Fibroblast of lung (primary cell): ENCODE data around the gene ZCCHC2. TPM values are rescaled to one million over a fixed set of nuclear protein-coding genes. Genes with fewer than 3 reads are reported as not detected.

Experiments
- DNase-seq, 2 donors: peaks; one replicate each; pipeline versions ENCODE4 v3.0.0 to v3.0.0-alpha.2; 2010; ENCODE audit warnings: low read depth in 2 of 2
- H2AFZ ChIP-seq: 2 replicates; pipeline ENCODE4 v1.5.1; 2012; ENCODE audit warnings: low read length, control low read depth, inconsistent platforms
- H3K27ac ChIP-seq: 2 replicates; pipeline ENCODE4 v1.5.1; 2011; ENCODE audit warnings: low read length, control low read depth; ENCODE audit not compliant: insufficient read depth
- H3K27me3 ChIP-seq: 2 replicates; pipeline ENCODE4 v1.5.1; 2011; ENCODE audit warnings: mild to moderate bottlenecking, low read length; ENCODE audit not compliant: control insufficient read depth, insufficient read depth
- H3K36me3 ChIP-seq: 2 replicates; pipeline ENCODE4 v1.5.1; 2011; ENCODE audit warnings: low read length; ENCODE audit not compliant: control insufficient read depth, insufficient read depth
- H3K4me1 ChIP-seq: 2 replicates; pipeline ENCODE4 v1.5.1; 2011; ENCODE audit warnings: low read length; ENCODE audit not compliant: control insufficient read depth, insufficient read depth; ENCODE audit errors: extremely low read depth
- H3K4me2 ChIP-seq: 2 replicates; pipeline ENCODE4 v1.5.1; 2011; ENCODE audit warnings: low read length, control low read depth; ENCODE audit not compliant: insufficient read depth; ENCODE audit errors: extremely low read depth
- H3K4me3 ChIP-seq, 4 experiments: fragments of 200-600 bp in 1 of 4; sonication (generic) in 1 of 4; replicated peaks in 1 of 4; 2 replicates each; pipeline ENCODE4 v1.5.1; 2011 to 2016; ENCODE audit warnings: low read length in 4 of 4, low read depth in 3 of 4, mild to moderate bottlenecking in 3 of 4, control low read depth in 2 of 4, inconsistent platforms in 1 of 4, mixed read lengths in 1 of 4; ENCODE audit not compliant: insufficient read depth in 1 of 4; ENCODE audit errors: control extremely low read depth in 1 of 4
- H3K79me2 ChIP-seq: 2 replicates; pipeline ENCODE4 v1.5.1; 2012; ENCODE audit warnings: mild to moderate bottlenecking, low read length, inconsistent platforms; ENCODE audit not compliant: control insufficient read depth, insufficient read depth
- H3K9ac ChIP-seq: 2 replicates; pipeline ENCODE4 v1.5.1; 2011; ENCODE audit warnings: mild to moderate bottlenecking, low read length, control low read depth; ENCODE audit not compliant: insufficient read depth
- H3K9me3 ChIP-seq: 2 replicates; pipeline ENCODE4 v1.5.1; 2012; ENCODE audit warnings: low read depth, low read length; ENCODE audit not compliant: control insufficient read depth, insufficient read depth
- H4K20me1 ChIP-seq: 2 replicates; pipeline ENCODE4 v1.5.1; 2011; ENCODE audit warnings: low read length; ENCODE audit not compliant: control insufficient read depth, insufficient read depth; ENCODE audit errors: extremely low read depth
- EZH2 ChIP-seq: IDR thresholded peaks from 2 replicates; pipeline ENCODE4 v1.5.1; 2012; ENCODE audit warnings: low read length, control low read depth, mild to moderate bottlenecking; ENCODE audit errors: missing control alignments
- polyA plus RNA-seq, 2 donors: library from polyadenylated mRNA; depleted of rRNA in 1 of 2; stranded (reverse) in 1 of 2; unstranded in 1 of 2; fragments of >200 nt; gene quantifications; 2 replicates each; pipeline ENCODE4 v1.2.1, GENCODE V29; 2011 to 2012; ENCODE audit warnings: missing spikeins in 1 of 2
- total RNA-seq: library from RNA; depleted of rRNA; stranded (reverse); fragments of >200 nt; gene quantifications from 2 replicates; pipeline ENCODE4 v1.2.1, GENCODE V29; 2014
- TF ChIP-seq, protein P1 (sequence below), 2 donors: IDR thresholded peaks in 1 of 2; conservative IDR thresholded peaks in 1 of 2; 1 replicate in 1 of 2; 2 replicates in 1 of 2; pipeline ENCODE4 v1.5.1; 2011 to 2012; ENCODE audit warnings: low read length in 2 of 2, control low read depth in 1 of 2, inconsistent platforms in 1 of 2, low read depth in 1 of 2, mild to moderate bottlenecking in 1 of 2

Gene ZCCHC2
- total and polyA plus RNA-seq, 2 donors (not counting 1 experiment from before 2014, with no cell fraction given) = 5.3 to 10.9 TPM

DNA sequence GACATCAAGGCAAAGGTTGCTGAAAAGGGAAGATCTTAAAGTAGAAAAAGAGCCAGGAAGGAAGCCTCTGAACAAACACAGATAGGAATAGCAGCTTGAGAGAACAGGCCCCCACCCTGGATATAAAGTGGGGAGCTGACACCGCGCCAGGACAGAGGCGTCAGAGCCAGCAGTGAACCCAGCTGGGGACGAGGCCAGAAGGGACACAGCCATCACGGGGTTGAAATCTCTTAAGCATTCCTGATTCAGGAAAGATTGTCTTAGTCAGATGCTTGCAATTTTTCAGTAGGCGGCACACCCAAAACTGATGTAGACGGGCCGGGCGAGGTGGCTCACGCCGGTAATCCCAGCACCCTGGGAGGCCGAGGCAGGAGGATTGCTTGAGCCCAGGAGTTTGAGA, 98.7 kb downstream of the ZCCHC2 start:
- TF ChIP-seq EZH2 = no peak
- TF ChIP-seq, protein P1, sequence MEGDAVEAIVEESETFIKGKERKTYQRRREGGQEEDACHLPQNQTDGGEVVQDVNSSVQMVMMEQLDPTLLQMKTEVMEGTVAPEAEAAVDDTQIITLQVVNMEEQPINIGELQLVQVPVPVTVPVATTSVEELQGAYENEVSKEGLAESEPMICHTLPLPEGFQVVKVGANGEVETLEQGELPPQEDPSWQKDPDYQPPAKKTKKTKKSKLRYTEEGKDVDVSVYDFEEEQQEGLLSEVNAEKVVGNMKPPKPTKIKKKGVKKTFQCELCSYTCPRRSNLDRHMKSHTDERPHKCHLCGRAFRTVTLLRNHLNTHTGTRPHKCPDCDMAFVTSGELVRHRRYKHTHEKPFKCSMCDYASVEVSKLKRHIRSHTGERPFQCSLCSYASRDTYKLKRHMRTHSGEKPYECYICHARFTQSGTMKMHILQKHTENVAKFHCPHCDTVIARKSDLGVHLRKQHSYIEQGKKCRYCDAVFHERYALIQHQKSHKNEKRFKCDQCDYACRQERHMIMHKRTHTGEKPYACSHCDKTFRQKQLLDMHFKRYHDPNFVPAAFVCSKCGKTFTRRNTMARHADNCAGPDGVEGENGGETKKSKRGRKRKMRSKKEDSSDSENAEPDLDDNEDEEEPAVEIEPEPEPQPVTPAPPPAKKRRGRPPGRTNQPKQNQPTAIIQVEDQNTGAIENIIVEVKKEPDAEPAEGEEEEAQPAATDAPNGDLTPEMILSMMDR (conservative IDR thresholded peaks at IDR 0.05 in 1 of 2, IDR thresholded peaks at IDR 0.05 in 1 of 2; ENCODE audit: low read depth in 1 of 2, low read length in 2 of 2) = no peak
- Histone ChIP-seq H3K27me3 (peaks cover 3% of the 10 kb centered on the region), H2AFZ (no peak overlapping the region), H3K9me3 (no peaks in the 10 kb centered on the region), H3K4me1 (no peaks in the 10 kb centered on the region), H3K79me2 (no peaks in the 10 kb centered on the region), H3K4me2 (no peak overlapping the region), H3K9ac (no peak overlapping the region), H3K4me3 (no peak overlapping the region), H3K27ac (no peak overlapping the region), H3K36me3 (no peaks in the 10 kb centered on the region), H4K20me1 (no peaks in the 10 kb centered on the region)
- peak in 1 of 2 donors; percentile 31 for DNase-seq

DNA sequence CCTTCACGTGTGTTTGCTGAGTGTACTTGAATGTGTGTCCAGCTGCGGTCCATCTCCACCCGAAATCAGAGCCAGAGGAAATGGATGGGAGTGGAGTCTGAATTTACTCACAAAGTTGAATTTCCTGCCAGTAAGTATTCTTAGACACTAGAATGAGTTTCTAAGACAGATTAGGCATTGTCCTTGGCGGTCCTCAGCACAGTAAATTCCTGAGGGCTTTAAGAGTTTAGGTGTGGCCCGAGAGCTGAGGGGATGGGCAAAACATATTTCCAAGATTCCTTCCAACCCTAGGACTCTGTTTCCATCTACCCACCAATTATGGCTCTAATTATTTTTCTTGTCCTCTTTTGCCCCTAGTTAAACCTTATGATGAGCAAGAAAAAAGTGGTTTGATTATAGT, 102.2 kb downstream of the ZCCHC2 start:
- no peaks in the 10 kb centered on the region for H3K9me3 ChIP-seq
- H4K20me1 ChIP-seq = no peaks in the 10 kb centered on the region
- DNase-seq = peak in 1 of 2 donors; percentile 13
- no peaks in the 10 kb centered on the region for H3K27me3 ChIP-seq
- H3K36me3 ChIP-seq = no peaks in the 10 kb centered on the region
- H3K4me1 ChIP-seq = no peaks in the 10 kb centered on the region
- H3K79me2 ChIP-seq = no peaks in the 10 kb centered on the region
- no peak overlapping the region for H3K9ac ChIP-seq
- H3K27ac ChIP-seq = no peak overlapping the region
- H3K4me2 ChIP-seq = no peak overlapping the region
- no peak overlapping the region for H3K4me3 ChIP-seq
- H2AFZ ChIP-seq = no peak overlapping the region
- TF ChIP-seq, protein P1 (conservative IDR thresholded peaks at IDR 0.05 in 1 of 2, IDR thresholded peaks at IDR 0.05 in 1 of 2; ENCODE audit: low read depth in 1 of 2, low read length in 2 of 2) = no peak
- TF ChIP-seq EZH2 = no peak

Other genes with a start within 250 kb of the ZCCHC2 start
- 0.26 and 0.66 TPM in 2 replicates for gene TNFRSF11A, start 197.7 kb upstream of the ZCCHC2 start, total RNA-seq
- gene TNFRSF11A, start 197.7 kb upstream of the ZCCHC2 start, polyA plus RNA-seq = 0.11 and 0.45 TPM in 2 replicates
- 4.4 and 5.0 TPM in 2 replicates for gene PHLPP1, start 192.5 kb downstream of the ZCCHC2 start, total RNA-seq
- 3.6 and 6.9 TPM in 2 replicates for gene PHLPP1, start 192.5 kb downstream of the ZCCHC2 start, polyA plus RNA-seq